T-helper 17 cell (primary cell): Measurements from ENCODE around the gene ARHGEF37. TPM values are rescaled to one million over a fixed set of nuclear protein-coding genes. Genes with fewer than 3 reads are reported as not detected.

Experiments used
- ATAC-seq: fragments of 150-1000 bp; cut with Tn5 transposase; 2 replicates; pipeline ENCODE4 v1.10.0; 2021; ENCODE audit warnings: mild to moderate bottlenecking, moderate library complexity
- DNase-seq, 3 donors: peaks; one replicate each; pipeline versions ENCODE4 v3.0.0 to v3.0.0-alpha.2; 2020 to 2021
- H3K9me3 ChIP-seq: one replicate; pipeline ENCODE4 v1.7.0; 2013; ENCODE audit warnings: low read length, mild to moderate bottlenecking; ENCODE audit not compliant: control insufficient read depth, poor library complexity, severe bottlenecking
- H3K27ac Mint-ChIP-seq: one replicate; pipeline ENCODE4 v1.8.0; 2022; ENCODE audit warnings: mild to moderate bottlenecking, moderate library complexity, mixed read lengths
- H3K27me3 Mint-ChIP-seq: one replicate; pipeline ENCODE4 v1.8.0; 2022; ENCODE audit warnings: mixed read lengths
- H3K36me3 Mint-ChIP-seq: one replicate; pipeline ENCODE4 v1.8.0; 2022; ENCODE audit warnings: low read depth, mixed read lengths
- H3K4me1 Mint-ChIP-seq: one replicate; pipeline ENCODE4 v1.8.0; 2022; ENCODE audit warnings: mild to moderate bottlenecking, mixed read lengths
- H3K4me3 Mint-ChIP-seq: one replicate; pipeline ENCODE4 v1.8.0; 2022; ENCODE audit warnings: mild to moderate bottlenecking, moderate library complexity, mixed read lengths
- total RNA-seq, 4 donors: library from RNA in 2 of 4; stranded (reverse) in 2 of 4; gene quantifications; one replicate each; pipeline ENCODE4 v1.2.3 and lab custom pipeline; 2022 to 2026

Gene ARHGEF37
- total RNA-seq, 2 donors from 2014 or later = 0.25 to 0.76 TPM

DNA sequence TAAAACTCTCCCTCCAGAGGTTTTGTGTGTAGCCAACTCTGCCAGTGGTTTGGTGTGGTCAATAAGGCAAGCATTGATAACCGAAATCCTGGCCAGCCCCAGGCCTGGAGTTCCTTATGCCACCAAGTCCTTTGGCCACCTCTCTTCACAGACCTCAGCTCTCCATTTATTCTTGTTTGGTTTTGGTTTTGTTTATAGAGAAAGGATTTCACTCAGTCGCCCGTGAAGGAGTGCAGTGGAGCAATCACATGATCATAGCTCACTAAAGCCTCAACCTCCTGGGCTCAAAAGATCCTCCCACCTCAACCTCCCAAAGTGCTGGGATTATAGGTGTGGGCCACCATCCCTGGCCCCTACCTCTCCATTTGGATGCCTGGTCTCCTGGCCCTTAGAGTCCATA, 93.4 kb downstream of the ARHGEF37 start:
- Mint-ChIP-seq H3K27ac (no peak overlapping the region), H3K27me3 (peaks cover 35% of the 10 kb centered on the region), H3K4me1 (no peaks in the 10 kb centered on the region), H3K4me3 (no peak overlapping the region), H3K36me3 (no peaks in the 10 kb centered on the region)
- ATAC-seq (no peak), DNase-seq (no peak)
- H3K9me3 ChIP-seq = no peaks in the 10 kb centered on the region

DNA sequence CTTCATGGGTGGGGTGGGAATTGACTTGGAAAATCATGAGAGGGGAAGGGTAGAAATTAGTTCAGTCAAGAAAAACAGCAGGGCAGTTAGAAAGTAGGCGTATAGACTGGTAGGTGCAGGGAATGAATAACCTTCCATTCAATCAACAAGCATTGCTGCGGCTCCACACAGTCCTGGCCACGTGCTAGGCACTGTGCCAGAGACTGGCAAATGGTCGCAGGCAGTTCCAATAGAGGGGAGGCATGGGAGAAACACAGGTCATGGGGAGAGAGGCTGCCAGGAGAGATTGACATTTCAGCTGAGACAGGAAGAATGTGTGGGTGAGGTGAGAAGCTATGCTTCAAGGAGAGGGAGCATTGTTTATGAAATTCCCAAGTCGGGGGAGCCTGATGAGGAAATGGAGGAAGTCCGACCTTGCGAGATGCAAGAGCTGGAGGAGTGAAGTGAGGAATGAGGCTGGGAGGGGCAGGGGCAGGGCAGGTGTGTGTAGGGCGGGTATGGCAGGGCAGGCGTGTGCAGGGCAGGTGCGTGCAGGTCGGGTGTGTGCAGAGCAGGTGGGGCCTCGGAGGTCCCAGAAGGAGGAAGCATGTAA, 94.4 kb downstream of the ARHGEF37 start:
- DNase-seq (no peak), ATAC-seq (no peak)
- peaks cover 43% of the 10 kb centered on the region for H3K27me3 Mint-ChIP-seq
- H3K27ac Mint-ChIP-seq = no peak overlapping the region
- no peaks in the 10 kb centered on the region for H3K4me1 Mint-ChIP-seq
- H3K9me3 ChIP-seq = no peaks in the 10 kb centered on the region
- H3K36me3 Mint-ChIP-seq = peaks cover 3% of the 10 kb centered on the region
- no peak overlapping the region for H3K4me3 Mint-ChIP-seq

GRCh38 chr5:149677731-149678130, 96.4 kb downstream of the ARHGEF37 start:
- DNase-seq (no peak), ATAC-seq (no peak)
- no peaks in the 10 kb centered on the region for H3K9me3 ChIP-seq
- peaks cover 62% of the 10 kb centered on the region for H3K27me3 Mint-ChIP-seq
- no peak overlapping the region for H3K4me3 Mint-ChIP-seq
- H3K4me1 Mint-ChIP-seq = peaks cover 3% of the 10 kb centered on the region
- H3K27ac Mint-ChIP-seq = no peak overlapping the region
- H3K36me3 Mint-ChIP-seq = peaks cover 3% of the 10 kb centered on the region

GRCh38 chr5:149679876-149680809, 98.8 kb downstream of the ARHGEF37 start:
- H3K27ac Mint-ChIP-seq = no peak overlapping the region

GRCh38 chr5:149680810-149681221, 99.5 kb downstream of the ARHGEF37 start:
- peaks cover 6% of the 10 kb centered on the region for H3K36me3 Mint-ChIP-seq
- H3K9me3 ChIP-seq = no peaks in the 10 kb centered on the region
- no peak overlapping the region for H3K27ac Mint-ChIP-seq
- no peak for DNase-seq
- peak; percentile 81 for ATAC-seq
- H3K4me3 Mint-ChIP-seq = no peak overlapping the region
- H3K27me3 Mint-ChIP-seq = peaks cover 66% of the 10 kb centered on the region
- H3K4me1 Mint-ChIP-seq = peaks cover 5% of the 10 kb centered on the region

More at GRCh38 chr5:149679876-149680809, 98.8 kb downstream of the ARHGEF37 start:
- H3K4me1 Mint-ChIP-seq = peaks cover 5% of the 10 kb centered on the region
- H3K36me3 Mint-ChIP-seq = peaks cover 6% of the 10 kb centered on the region
- no peak for DNase-seq
- peaks cover 66% of the 10 kb centered on the region for H3K27me3 Mint-ChIP-seq
- no peak overlapping the region for H3K4me3 Mint-ChIP-seq
- ATAC-seq = peak; percentile 36
- no peaks in the 10 kb centered on the region for H3K9me3 ChIP-seq

- H3K27ac Mint-ChIP-seq = no peak overlapping the region
- DNase-seq = no peak
Measured at GRCh38 chr5:149681252-149681651, 100.0 kb downstream of the ARHGEF37 start.

GRCh38 chr5:149681922-149682321, 100.6 kb downstream of the ARHGEF37 start:
- H3K36me3 Mint-ChIP-seq = peaks cover 6% of the 10 kb centered on the region
- H3K4me1 Mint-ChIP-seq = peaks cover 5% of the 10 kb centered on the region
- H3K9me3 ChIP-seq = no peaks in the 10 kb centered on the region
- H3K27me3 Mint-ChIP-seq = peaks cover 70% of the 10 kb centered on the region
- DNase-seq = no peak
- H3K27ac Mint-ChIP-seq = no peak overlapping the region
- no peak overlapping the region for H3K4me3 Mint-ChIP-seq
- no peak for ATAC-seq

More at GRCh38 chr5:149681252-149681651, 100.0 kb downstream of the ARHGEF37 start:
- Mint-ChIP-seq H3K36me3 (peaks cover 6% of the 10 kb centered on the region), H3K4me1 (peaks cover 5% of the 10 kb centered on the region), H3K27me3 (peaks cover 64% of the 10 kb centered on the region), H3K4me3 (no peak overlapping the region)
- no peaks in the 10 kb centered on the region for H3K9me3 ChIP-seq
- no peak for ATAC-seq

- peaks cover 6% of the 10 kb centered on the region for H3K36me3 Mint-ChIP-seq
- peaks cover 77% of the 10 kb centered on the region for H3K27me3 Mint-ChIP-seq
- peaks cover 5% of the 10 kb centered on the region for H3K4me1 Mint-ChIP-seq
- DNase-seq = no peak
- no peaks in the 10 kb centered on the region for H3K9me3 ChIP-seq
- H3K27ac Mint-ChIP-seq = no peak overlapping the region
- H3K4me3 Mint-ChIP-seq = no peak overlapping the region
- no peak for ATAC-seq
Measured at GRCh38 chr5:149682532-149683075, 101.3 kb downstream of the ARHGEF37 start.

DNA sequence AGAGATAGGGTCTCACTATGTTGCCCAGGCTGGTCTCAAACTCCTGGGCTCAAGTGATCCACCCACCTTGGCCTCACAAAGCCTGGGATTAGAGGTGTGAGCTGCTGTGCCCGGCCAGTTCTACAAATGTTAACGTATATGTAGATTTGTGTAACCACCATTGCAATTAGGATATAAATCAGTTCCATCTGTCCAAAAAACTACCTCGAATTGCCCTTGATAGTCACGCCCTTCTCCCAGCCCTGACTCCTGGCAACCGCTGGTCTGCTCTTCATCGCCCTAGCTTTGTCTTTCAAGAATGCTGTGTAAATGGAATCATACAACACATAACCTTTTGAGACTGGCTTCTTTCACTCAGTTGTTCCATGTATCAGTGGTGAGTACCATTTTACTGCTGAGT, 102.7 kb downstream of the ARHGEF37 start:
- Mint-ChIP-seq H3K27me3 (peaks cover 91% of the 10 kb centered on the region), H3K36me3 (peaks cover 6% of the 10 kb centered on the region), H3K27ac (no peak overlapping the region), H3K4me3 (no peak overlapping the region), H3K4me1 (peaks cover 5% of the 10 kb centered on the region)
- H3K9me3 ChIP-seq = no peaks in the 10 kb centered on the region
- DNase-seq (no peak), ATAC-seq (no peak)

- H3K27ac Mint-ChIP-seq = no peak overlapping the region
- DNase-seq (no peak), ATAC-seq (no peak)
- H3K27me3 Mint-ChIP-seq = peaks cover 92% of the 10 kb centered on the region
- H3K9me3 ChIP-seq = no peaks in the 10 kb centered on the region
- H3K36me3 Mint-ChIP-seq = peaks cover 9% of the 10 kb centered on the region
- peaks cover 5% of the 10 kb centered on the region for H3K4me1 Mint-ChIP-seq
- no peak overlapping the region for H3K4me3 Mint-ChIP-seq
Measured at GRCh38 chr5:149684371-149684770, 103.1 kb downstream of the ARHGEF37 start.

Other genes starting within 250 kb of the ARHGEF37 start
- gene GRPEL2, start 236.0 kb upstream of the ARHGEF37 start, total RNA-seq = 10 to 100 TPM; 21.2 to 33.0 TPM
- 10 to 100 TPM; 33.1 to 35.0 TPM for gene PCYOX1L, start 223.5 kb upstream of the ARHGEF37 start, total RNA-seq
- gene IL17B, start 202.2 kb upstream of the ARHGEF37 start, total RNA-seq = not detected
- 100 to 1,000 TPM; 192 to 212 TPM for gene CSNK1A1, start 30.1 kb upstream of the ARHGEF37 start, total RNA-seq
- gene PPARGC1B, start 148.8 kb downstream of the ARHGEF37 start, total RNA-seq = 1 to 10 TPM; 4.4 to 4.6 TPM